Measurements from ENCODE around the gene CAMK2N2. TPM values are rescaled to one million over a fixed set of nuclear protein-coding genes. Genes with fewer than 3 reads are reported as not detected.

Gene CAMK2N2
- total and polyA plus RNA-seq, 9 of the 15 experiments (the other 6 are each of a cell fraction or from before 2014, with no cell fraction given), result 0.08 to 0.22 (median 0.11) TPM; not detected in 5

- TF ChIP-seq ZNF318 (IDR thresholded peaks at IDR 0.05; ENCODE audit: borderline replicate concordance in 1 of 2, low read depth in 1 of 2) (no peak), ZFP36 (IDR thresholded peaks at IDR 0.05; ENCODE audit: low read depth, low read length, partially characterized antibody) (peak; percentile 43), NUFIP1 (IDR thresholded peaks at IDR 0.05; ENCODE audit: partially characterized antibody) (no peak), NFXL1 (CRISPR knock-in tag; IDR thresholded peaks at IDR 0.05) (no peak), SIN3A (IDR thresholded peaks at IDR 0.05; ENCODE audit: borderline replicate concordance in 2 of 2, control insufficient read depth in 1 of 2, low read depth in 2 of 2, low read length in 2 of 2) (peak in 1 of 2 experiments; percentile 56; a peak in 1 of 4 replicates), POLR2AphosphoS5 (IDR thresholded peaks at IDR 0.05; ENCODE audit: control insufficient read depth, insufficient read depth, low read depth, low read length) (0 out of 2 replicates have a peak, but pooled peaks have one; percentile 46), EHMT2 (IDR thresholded peaks at IDR 0.05) (peak; percentile 30; the same call in 1 of the 2 replicates), E2F6 (IDR thresholded peaks at IDR 0.05; ENCODE audit: borderline replicate concordance in 1 of 2, extremely low read depth in 1 of 2, insufficient read depth in 1 of 2, insufficient read length in 1 of 2, low read depth in 1 of 2, low read length in 1 of 2, poor library complexity in 1 of 2, severe bottlenecking in 1 of 2) (peak in 1 of 2 experiments; percentile 10), JUN (IDR thresholded peaks at IDR 0.05; ENCODE audit: borderline replicate concordance, low read depth, low read length) (peak; percentile 34; the same call in 1 of the 2 replicates), JUN (CRISPR knock-in tag; IDR thresholded peaks at IDR 0.05; ENCODE audit: borderline replicate concordance) (no peak), VEZF1 (CRISPR knock-in tag; IDR thresholded peaks at IDR 0.05) (peak; percentile 5; the same call in 1 of the 2 replicates), TEAD2 (tag; IDR thresholded peaks at IDR 0.05) (no peak), SNRNP70 (optimal IDR thresholded peaks at IDR 0.05; ENCODE audit: low read depth, low read length) (no peak), ZNF583 (CRISPR knock-in tag; IDR thresholded peaks at IDR 0.05) (no peak), KAT7 (CRISPR knock-in tag; IDR thresholded peaks at IDR 0.05; ENCODE audit: borderline replicate concordance) (0 out of 2 replicates have a peak, but pooled peaks have one; percentile 14), TCF3 (CRISPR knock-in tag; IDR thresholded peaks at IDR 0.05) (no peak)
Measured at GRCh38 chr3:184250167-184250828, 11.1 kb downstream of the CAMK2N2 start (continued).

All from K562 (cell line).